ENCODE results near the gene FAM163A. TPM values are rescaled to one million over a fixed set of nuclear protein-coding genes. Genes with fewer than 3 reads are reported as not detected.

FAM163A gene
- polyA plus RNA-seq, 3 donors, result not detected

- no peak overlapping the region for H2AFZ ChIP-seq (ENCODE audit: insufficient read depth, low read depth, low read length, poor library complexity, severe bottlenecking)
- H3K27ac ChIP-seq (ENCODE audit: low read depth in 1 of 2, low read length in 2 of 2), result no peak overlapping the region
- Mint-ChIP-seq H3K27ac (no peak overlapping the region), H3K36me3 (no peaks in the 10 kb centered on the region), H3K9me3 (no peaks in the 10 kb centered on the region), H3K4me3 (no peak overlapping the region), H3K27me3 (ENCODE audit: low read depth in 3 of 3) (peaks cover 2 to 6% (median 3%) of the 10 kb centered on the region in 3 donors), H3K4me1 (peaks cover 2% of the 10 kb centered on the region)
- no peak for DNase-seq
- no peak for TF ChIP-seq CTCF (IDR thresholded peaks at IDR 0.05)
- intact Hi-C loops (cut with micrococcal nuclease), result loop anchor here in 1 of 2 donors (5.0 kb wide), 1 partner anchor 728 kb away; no protein-coding TSS in a partner anchor
- peaks cover 0 to 2% of the 10 kb centered on the region in 2 donors for H3K4me1 ChIP-seq (ENCODE audit: control insufficient read depth in 1 of 2, insufficient read depth in 2 of 2, low read length in 2 of 2)
- no peak overlapping the region for H3K4me3 ChIP-seq (replicated peaks in 1 of 3; ENCODE audit: low read depth in 2 of 3, low read length in 3 of 3)
- no peak overlapping the region for H3K9ac ChIP-seq (ENCODE audit: insufficient read depth, low read length, poor library complexity, severe bottlenecking)
- H4K20me1 ChIP-seq (ENCODE audit: insufficient read depth, low read length), result no peaks in the 10 kb centered on the region
- H3K9me3 ChIP-seq (replicated peaks in 1 of 2; ENCODE audit: control insufficient read depth in 1 of 2, insufficient read depth in 1 of 2, low read length in 2 of 2), result no peaks in the 10 kb centered on the region
- no peaks in the 10 kb centered on the region for H3K79me2 ChIP-seq (ENCODE audit: insufficient read depth, low read length)
- WGBS (ENCODE audit: insufficient coverage), result 88% methylated on average over 5 of the region's 19 CpGs
- no peaks in the 10 kb centered on the region for H3K36me3 ChIP-seq (replicated peaks in 1 of 2; ENCODE audit: control insufficient read depth in 1 of 2, insufficient read depth in 2 of 2, low read length in 2 of 2)
- no peak overlapping the region for H3K4me2 ChIP-seq (replicated peaks; ENCODE audit: extremely low read depth, low read length, poor library complexity, severe bottlenecking)
- no peaks in the 10 kb centered on the region for H3K27me3 ChIP-seq (ENCODE audit: control insufficient read depth in 2 of 2, insufficient read depth in 2 of 2, low read length in 2 of 2)
Measured at GRCh38 chr1:179805291-179806195, 62.5 kb downstream of the FAM163A start.

GRCh38 chr1:179806333-179806732 is 63.2 kb downstream of the FAM163A start:
- H3K9me3 ChIP-seq (replicated peaks in 1 of 2; ENCODE audit: control insufficient read depth in 1 of 2, insufficient read depth in 1 of 2, low read length in 2 of 2), result no peaks in the 10 kb centered on the region
- no peak overlapping the region for H2AFZ ChIP-seq (ENCODE audit: insufficient read depth, low read depth, low read length, poor library complexity, severe bottlenecking)
- no peak overlapping the region for H3K27ac ChIP-seq (ENCODE audit: low read depth in 1 of 2, low read length in 2 of 2)
- no peak for DNase-seq
- no peak overlapping the region for H3K9ac ChIP-seq (ENCODE audit: insufficient read depth, low read length, poor library complexity, severe bottlenecking)
- no peak overlapping the region for H3K4me2 ChIP-seq (replicated peaks; ENCODE audit: extremely low read depth, low read length, poor library complexity, severe bottlenecking)
- no peak overlapping the region for H3K4me3 ChIP-seq (replicated peaks in 1 of 3; ENCODE audit: low read depth in 2 of 3, low read length in 3 of 3)
- intact Hi-C loops (cut with micrococcal nuclease), result loop anchor here in 1 of 2 donors (5.0 kb wide), 1 partner anchor 729 kb away; no protein-coding TSS in a partner anchor
- Mint-ChIP-seq H3K4me3 (no peak overlapping the region), H3K27me3 (ENCODE audit: low read depth in 3 of 3) (peaks cover 2 to 9% (median 5%) of the 10 kb centered on the region in 3 donors), H3K4me1 (peaks cover 2% of the 10 kb centered on the region), H3K36me3 (no peaks in the 10 kb centered on the region), H3K27ac (no peak overlapping the region), H3K9me3 (no peaks in the 10 kb centered on the region)
- H3K27me3 ChIP-seq (ENCODE audit: control insufficient read depth in 2 of 2, insufficient read depth in 2 of 2, low read length in 2 of 2), result no peaks in the 10 kb centered on the region
- H3K79me2 ChIP-seq (ENCODE audit: insufficient read depth, low read length), result no peaks in the 10 kb centered on the region
- H3K4me1 ChIP-seq (ENCODE audit: control insufficient read depth in 1 of 2, insufficient read depth in 2 of 2, low read length in 2 of 2), result peaks cover 0 to 2% of the 10 kb centered on the region in 2 donors
- no peak for TF ChIP-seq CTCF (IDR thresholded peaks at IDR 0.05)
- H4K20me1 ChIP-seq (ENCODE audit: insufficient read depth, low read length), result no peaks in the 10 kb centered on the region
- no peaks in the 10 kb centered on the region for H3K36me3 ChIP-seq (replicated peaks in 1 of 2; ENCODE audit: control insufficient read depth in 1 of 2, insufficient read depth in 2 of 2, low read length in 2 of 2)
- WGBS (ENCODE audit: insufficient coverage), result 100% methylated on average over 1 of the region's 4 CpGs
